Fibroblast of gingiva (primary cell): ENCODE results near the gene POLR3A.

Source experiments
- DNase-seq: peaks from one replicate; pipeline ENCODE4 v3.0.0-alpha.2; 2011; ENCODE audit warnings: low read depth

Gene POLR3A

DNA sequence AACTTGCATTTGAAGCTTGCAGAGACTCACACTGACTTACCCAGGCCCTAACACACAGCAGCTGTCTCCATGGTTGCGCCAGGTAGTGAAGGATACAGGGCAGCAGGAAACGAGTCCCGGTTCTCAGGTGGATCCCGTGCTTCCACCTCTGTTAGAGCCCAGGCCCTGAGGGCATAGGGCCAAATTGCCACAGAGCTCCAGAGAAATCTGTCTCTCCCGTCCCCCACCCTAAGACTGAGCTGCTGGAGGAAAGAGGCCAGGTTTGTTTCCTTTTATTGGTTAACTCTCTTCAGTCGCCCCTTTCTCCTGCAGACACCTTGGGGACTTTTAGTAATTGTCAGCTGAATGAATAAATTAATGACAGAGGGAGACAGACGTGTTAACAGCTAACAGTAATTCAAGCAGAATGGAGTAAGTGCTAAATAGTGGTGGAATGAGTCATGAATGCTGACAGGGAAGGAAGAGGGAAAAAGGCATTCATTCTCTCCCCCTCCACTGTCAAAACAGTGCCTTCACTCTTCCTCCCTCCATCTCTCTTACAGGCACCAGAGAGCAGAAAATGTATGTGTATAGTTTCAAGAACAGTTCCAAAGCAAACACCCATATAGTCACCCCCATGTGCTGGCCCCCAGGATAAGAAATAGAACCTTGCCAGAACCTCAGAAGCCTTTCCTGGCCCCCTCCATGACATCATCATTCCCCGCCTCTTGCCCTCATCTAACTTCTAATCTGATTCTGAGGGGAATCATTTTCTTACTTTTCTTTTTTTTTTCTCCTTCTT is 86.0 kb downstream of the POLR3A start:
- DNase-seq: peak; percentile 52

DNA sequence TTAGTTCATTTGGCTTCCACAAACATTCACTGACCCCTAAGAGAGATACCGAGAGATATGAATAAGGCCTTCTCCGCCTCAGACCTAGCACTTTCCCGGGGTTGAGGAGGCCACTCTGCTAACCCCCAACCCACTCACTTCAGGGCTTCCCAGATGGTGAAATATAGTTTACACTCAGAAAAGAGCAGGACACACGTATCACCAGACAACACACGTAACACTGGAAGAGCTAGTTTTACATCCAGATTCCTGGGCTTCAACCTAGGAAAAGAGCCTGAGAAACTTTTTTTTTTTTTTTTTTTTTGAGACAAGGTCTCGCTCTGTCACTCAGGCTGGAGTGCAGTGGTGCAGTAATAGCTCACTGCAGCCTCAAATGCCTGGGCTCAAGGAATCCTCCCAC is 87.5 kb downstream of the POLR3A start:
- DNase-seq: no peak

DNA sequence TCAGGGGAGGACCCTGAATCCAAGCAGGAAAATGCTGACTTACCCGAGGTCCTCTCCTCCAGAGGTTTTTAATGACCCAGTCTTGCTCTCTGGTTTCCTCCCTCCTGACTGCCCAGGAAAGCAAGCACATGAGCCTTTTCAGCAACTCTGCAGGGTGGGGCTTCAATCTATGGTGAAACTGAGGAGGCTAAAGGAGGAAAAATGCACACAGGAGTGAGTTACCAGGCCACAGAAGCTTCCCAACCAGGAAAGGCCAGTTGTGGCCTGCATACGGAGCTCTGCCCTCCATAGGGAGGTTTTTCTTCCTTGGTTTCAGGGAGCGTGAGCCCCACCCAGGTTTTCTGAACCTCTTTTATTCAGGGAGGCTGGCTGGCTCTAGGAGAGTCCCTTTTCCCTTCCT is 88.7 kb downstream of the POLR3A start:
- no peak for DNase-seq

DNA sequence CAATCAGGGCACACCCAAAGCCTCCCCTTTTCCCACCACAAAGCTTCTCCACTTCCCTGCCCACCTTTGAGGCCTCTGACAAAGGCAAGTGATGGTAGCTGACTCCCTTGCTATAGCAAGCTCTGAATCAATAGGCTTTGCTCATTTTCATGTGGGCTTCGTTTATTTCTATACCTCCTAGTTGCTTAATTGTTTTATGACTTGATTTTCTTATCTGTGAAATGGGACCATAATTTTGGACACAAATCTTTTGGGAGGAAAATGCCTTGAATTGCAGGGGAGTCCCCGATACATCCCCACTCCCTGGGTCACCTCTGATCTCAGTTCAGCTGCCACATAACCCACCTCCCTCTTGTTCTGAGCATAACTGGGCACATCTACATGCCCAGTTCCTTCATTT is 89.1 kb downstream of the POLR3A start:
- no peak for DNase-seq

DNA sequence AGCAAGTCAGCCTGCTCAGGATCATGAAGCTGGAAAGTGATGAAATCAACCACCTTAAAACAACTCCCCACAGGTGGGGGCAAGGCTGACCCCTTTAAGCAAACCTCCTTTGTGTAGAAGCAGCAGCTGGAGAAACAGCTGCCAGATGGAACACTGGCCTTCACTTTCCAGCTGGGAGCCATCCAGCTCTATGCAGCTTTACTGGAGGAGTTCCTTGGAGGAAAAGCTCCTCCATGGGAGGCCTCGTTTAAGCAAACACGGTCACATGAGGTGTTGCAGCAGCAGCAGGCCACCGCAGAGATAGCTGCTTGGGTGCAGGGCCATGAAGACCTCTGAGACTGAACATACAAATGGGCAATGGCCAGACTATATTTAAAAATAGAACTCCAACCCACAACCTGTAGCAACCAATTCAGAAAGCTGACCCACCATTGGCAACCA is 89.7 kb downstream of the POLR3A start:
- peak; percentile 97 for DNase-seq

DNA sequence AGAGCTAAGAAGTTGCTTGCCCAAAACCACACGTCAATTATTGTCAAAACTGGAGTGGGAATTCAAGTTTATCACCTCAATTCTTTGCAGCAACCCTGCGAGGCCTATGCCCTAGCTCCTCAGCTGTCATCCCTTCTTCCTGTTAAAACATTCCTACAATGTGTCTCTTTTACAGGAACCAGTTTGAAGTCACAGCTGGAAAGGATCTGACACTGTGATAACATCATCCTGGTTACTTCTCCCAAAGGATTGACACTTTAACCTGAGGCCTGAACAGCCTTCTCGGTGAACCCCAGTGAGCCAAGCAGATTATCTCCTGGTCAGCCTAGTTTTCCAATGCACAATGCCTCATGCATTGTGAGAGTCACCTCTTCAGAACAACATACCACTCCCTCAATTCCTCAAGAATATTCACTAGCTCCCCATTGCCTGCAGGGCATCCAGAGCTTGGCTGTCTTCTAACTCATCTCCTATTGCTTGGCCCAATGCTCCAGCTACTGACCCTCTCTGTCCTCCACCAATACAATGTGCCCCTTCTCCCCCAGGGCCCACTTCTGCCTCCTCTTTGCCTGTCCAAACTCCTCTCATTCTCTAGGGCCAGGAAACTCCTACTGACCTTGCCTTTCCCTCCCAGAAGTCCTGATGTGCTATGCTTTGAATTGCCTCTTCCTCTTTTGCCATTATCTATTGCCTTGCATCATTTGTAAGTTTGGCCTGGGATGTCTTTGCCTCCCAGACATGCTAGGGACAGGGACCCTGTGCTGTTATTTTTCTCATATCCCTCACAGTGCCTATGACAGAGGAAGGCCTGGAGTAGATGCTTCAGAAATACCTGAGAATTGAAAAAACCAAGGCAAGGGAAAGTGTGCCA is 92.4 kb downstream of the POLR3A start:
- no peak for DNase-seq

DNA sequence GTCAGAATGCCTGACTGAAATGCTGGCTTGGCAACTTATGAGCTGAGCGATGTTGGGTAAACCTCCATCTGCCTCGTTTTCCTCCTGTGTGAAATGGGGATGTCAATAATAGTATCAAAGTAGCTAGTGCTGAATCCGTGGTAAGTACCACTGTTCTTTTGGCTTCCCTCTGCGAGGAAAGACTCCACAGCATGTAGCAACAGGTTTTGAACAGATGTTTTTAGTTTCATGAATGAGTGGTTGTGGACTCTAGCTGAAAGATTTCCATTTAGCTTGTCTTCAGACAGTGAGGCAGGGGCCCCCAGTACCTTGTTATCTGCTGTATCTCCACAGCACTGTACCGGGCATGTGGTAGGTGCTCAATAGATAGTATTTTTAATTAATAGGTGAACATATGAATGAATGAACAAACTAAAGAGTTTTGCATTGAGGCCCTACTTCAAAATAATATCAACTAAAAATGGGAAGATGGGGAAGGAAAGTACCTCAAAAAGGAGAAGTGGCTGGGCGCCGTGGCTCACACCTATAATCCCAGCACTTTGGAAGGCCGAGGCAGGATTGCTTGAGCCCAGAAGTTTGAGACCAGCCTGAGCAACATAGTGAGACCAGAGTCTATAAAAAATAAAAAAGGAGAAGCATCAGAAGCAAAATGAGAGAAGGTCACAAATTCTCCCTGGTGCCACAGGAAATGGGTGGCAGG is 97.1 kb downstream of the POLR3A start:
- DNase-seq: peak; percentile 37

DNA sequence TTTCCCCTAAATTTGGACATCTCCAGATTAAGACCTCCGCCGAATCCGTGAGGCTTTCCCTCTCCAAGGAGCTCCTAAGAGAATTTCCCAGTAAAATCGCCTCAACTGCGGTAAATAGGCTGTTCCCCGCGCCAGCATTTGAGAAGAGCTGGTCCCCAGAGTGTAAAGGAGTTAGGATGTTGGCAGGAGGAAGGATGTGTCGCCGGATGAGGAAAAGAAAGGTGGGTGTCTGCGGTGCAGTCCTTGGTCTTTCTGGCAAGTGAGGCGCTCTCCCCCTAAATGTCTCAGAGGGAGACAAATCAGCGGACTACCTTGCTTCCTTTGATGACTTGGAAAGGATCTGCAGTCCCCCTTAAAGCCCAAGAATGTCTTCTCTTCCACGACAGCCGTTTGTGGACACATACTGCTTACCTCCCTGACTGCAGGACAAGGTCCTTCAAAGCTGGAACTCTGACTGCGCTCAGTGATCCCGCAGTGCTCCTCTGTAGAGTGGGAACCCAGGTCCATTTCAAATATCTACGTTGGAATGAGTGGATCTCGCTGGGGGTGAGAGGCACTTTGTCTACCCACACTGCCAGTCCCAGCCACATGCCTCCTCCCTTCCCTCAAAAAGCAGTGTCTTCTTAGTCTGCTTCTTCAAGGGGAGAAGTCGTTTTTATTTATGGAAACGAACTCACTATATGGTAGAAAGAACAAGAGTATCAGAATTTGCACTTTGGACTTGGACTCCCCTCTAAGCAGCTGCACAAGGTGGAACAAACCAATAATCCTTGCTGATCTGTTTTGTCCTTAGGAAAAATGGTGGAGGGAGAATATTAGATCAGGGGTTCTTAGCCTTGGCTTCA is 101.7 kb downstream of the POLR3A start:
- DNase-seq: no peak

DNA sequence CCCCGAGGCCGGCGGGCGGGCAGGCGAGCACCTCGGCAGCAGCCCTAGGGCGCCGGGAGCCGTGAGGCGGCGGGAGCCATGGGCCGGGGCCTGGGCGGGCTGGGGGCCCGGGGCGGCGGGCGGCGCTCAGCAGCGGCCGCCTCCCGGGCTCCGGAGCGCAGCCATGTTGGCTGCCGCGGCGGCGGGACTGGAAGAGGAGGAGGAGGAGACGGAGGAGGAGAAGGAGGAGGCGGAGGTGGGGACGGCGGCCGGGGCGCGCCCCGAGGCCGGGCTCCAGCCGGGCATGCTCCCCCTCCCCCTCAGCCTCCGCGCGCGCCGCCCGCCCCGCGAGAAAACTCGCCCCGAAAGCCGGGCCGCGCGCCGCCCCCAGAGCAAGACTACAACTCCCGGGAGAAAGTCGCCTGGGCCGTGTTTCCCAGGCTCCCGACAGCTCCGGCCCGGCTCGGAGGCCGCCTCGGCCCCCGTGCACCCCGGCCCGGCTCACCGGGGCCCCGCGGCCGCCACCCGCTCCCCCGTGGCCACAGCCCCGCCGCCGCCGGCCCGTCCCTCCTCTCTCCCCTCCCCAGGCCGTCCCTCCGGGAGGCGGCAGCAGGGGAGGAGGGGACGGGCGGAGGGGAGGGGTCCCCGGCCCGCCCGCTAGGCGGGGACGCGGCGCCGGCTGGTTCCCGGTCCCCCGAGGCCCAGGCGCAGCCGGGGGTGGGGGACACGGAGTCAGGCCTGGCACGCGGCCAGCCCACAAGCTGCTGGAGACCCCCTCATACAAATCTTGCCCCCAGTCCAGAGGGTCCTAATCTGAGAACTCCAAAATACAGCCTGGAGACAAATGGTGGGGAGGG is 102.5 kb downstream of the POLR3A start, which contains the start of gene DLG5:
TSS of gene DLG5 (minus strand) at position 190 of the 836 bp plus-strand sequence. CDS start 235 bp downstream, outside the sequence.
- peak; percentile 74 for DNase-seq

DNA sequence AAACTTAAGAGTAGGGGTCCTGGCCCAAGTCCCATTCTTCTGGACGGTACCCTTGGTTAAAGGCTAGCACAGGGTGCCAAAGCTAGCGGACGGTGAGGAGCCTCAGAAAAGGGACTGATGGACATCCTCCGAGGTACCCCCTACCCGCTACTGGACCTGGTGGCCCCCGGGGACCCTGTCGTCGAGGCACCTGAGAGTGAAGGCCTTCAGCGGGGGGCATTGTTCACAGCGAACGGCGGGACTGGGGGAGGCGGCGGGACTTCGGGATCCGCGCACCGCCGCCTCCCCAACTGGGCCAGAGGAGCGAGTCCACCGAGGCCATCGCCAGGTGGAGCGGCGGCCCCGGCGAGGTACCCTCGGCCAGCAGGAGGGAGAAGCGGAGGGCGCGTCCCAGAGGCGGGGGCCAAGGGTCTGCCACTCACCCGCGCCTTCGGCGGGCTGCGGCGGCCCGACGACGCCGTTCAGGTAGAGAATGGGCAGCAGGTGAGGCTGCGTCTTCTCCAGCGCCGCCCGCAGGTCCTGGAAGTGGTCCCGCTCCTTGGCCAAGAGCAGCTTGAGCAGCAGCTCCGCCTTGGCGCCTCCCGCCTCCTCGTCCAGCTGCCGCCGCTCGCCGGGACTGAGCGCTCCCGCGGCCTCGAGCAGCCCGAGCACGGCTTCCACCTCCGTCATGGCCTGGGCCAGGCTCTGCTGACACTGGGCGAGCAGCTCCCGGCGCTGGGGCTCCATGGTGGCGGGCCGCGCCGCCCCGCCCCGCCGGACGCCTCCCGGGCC is 103.3 kb downstream of the POLR3A start:
- DNase-seq: peak; percentile 18

DNA sequence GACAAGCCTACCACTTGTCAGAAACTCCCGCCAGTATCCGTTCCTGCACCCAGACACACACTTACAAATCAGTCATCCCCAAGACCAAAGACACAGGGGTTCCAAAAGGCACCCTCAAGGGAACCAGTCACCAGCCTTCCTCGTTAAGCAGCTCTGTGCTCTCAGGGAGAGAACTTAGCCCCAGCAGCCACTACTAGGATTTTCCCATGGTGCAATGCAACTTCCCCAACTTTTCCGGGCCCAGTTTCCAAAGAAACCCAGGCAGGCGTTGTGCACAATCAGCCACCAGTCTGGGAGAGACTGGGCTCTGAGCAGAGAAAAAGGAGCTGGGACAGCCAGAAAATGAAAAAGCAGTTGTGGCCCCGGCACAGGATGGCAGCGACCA is 103.9 kb downstream of the POLR3A start:
- peak; percentile 33 for DNase-seq

DNA sequence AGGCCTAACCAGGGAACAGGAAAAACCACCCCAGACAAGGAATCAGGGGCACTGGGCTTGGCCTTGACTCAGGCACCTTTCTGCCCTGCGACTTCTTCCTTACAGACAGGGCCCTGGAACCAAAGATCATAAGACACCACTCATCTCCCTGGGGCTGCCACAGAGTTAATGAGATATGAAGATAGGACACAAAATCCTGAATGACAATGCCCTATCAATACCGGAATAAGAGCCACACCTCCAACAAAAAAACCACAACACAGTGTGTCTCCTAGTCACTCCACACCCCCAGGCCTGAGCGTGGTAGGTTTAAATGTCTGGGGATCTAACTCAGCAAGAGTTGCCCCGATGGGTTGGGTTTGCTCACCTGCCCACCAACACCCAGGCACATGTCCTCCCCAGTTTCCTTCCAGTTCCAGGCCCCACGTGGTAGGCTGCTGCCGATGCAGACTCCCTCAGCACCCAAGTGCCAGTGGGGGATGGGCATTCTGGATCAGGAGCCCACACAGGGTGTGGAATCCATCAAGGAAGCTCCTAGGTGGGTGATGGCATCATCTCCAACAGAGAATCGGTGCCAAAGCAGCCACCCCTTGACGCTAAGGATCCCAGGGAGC is 106.6 kb downstream of the POLR3A start:
- no peak for DNase-seq

DNA sequence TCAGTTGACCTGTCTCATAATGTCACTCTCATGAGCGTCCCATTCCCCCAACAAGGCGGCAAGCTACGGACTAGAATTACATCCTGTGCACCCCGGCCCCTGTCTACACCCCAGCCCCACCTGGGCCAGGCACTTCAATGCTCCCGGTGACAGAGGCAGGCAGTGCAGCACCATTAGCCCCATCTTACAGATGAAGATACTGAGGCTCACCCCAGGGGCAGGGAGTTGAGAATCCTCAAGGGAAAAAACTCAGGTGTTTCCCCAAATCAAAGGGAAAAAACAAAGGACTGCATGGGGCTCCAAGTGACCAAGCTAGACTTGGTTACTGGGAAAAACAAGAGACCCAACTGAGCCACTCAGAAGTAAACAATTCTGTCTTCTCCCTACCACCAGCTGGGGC is 107.3 kb downstream of the POLR3A start:
- DNase-seq: no peak

DNA sequence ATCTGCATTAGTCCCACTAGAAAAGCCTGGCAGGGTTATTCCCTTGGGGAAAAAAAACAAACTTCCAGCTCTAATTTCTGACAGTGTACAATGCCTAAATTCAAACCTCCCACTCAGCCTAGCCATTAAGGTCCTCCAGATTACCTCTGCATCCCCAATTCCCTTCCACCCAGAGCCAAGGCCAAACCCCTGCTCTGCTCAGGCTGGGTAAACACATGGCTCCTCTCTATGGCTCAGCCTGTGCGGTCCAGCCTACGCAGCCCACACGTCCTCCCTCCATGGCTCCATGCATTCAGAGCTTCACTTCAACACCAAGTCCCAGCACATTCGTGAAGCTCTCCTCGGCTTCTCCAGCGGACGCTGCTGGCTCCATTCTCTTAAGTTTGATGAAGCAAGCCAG is 107.9 kb downstream of the POLR3A start:
- no peak for DNase-seq

DNA sequence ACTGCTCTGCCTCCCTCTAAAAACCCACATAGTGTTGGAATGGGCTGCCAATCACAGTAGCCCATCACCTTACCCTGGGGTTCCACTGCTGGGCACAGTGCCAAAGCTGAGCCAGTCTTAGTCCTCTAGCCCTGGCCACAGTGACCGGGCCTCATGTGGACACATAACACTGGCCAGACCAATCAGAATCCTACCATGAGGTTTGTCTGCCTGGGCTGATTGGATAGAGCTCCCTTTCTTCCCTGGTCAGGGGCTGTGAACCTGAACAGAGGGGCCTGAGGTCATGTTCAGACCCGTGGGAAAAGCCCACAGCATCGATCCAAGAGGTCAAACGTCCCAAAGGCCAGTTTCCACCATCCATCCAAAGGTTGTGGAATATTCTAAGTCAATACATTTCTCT is 108.8 kb downstream of the POLR3A start:
- DNase-seq: no peak

DNA sequence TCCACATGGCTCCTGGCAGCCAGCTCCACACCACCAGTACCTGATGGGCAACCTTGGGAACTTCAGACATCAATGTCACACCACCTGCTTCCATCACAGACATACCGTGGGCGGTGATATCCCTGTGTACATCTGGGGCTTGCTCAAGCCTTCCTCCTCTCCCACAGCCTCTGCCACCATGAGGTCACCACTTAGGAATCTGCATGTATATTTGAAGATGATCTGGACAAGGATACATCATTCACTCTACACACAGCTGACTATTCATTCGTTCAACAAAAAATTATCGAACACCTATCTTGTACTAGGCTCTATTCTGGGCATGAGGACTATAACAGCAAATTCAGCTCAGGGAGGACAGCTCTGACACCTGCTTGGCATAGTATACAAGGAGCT is 109.6 kb downstream of the POLR3A start:
- DNase-seq: peak; percentile 62
